Endothelial cell of umbilical vein (primary cell): ENCODE data around the gene NFATC2IP. TPM values are rescaled to one million over a fixed set of nuclear protein-coding genes. Genes with fewer than 3 reads are reported as not detected.
"Not testable (repeated sequence)": the region's sequence is repeated elsewhere in the genome, so short reads cannot be mapped to it uniquely, and the experiment has no call there.

Source experiments
- BruUV-seq: library from RNA; stranded (reverse); fragments of 400-500 nt; replicated peaks from 2 replicates; lab custom pipeline; 2021; lab: Mats Ljungman, UMichigan
- CTCF ChIA-PET: fragments of 300-600, 350-600 bp; sonication (Branson Sonifier 250); formaldehyde crosslinking; loops from one replicate; lab custom pipeline; 2021; ENCODE audit warnings: antibody characterized with exemption, inconsistent platforms; lab: Charles Lee
- POLR2A ChIA-PET: fragments of 300-600, 350-600 bp; sonication (Branson Sonifier 250); formaldehyde crosslinking; loops from one replicate; lab custom pipeline; 2021; ENCODE audit warnings: antibody characterized with exemption, inconsistent platforms; lab: Charles Lee
- DNase-seq: peaks from one replicate; pipeline ENCODE4 v3.0.0-alpha.2; 2011; ENCODE audit warnings: low read depth, low spot score
- FAIRE-seq: peaks from 2 replicates; lab custom pipeline; 2011; peaks lifted over from hg19 to GRCh38; lab: Jason Lieb, UNC
- H2AFZ ChIP-seq: 2 replicates; pipeline ENCODE4 v1.6.0; 2012; ENCODE audit warnings: low read depth, low read length, control low read depth, inconsistent platforms
- H3K27ac ChIP-seq: 2 replicates; pipeline ENCODE4 v1.5.1; 2011; ENCODE audit warnings: low read depth, mild to moderate bottlenecking, control low read depth, low read length, moderate library complexity; ENCODE audit not compliant: insufficient read depth
- H3K27me3 ChIP-seq, 2 experiments: 2 replicates each; pipeline versions ENCODE4 v1.6.0 to v1.6.1; 2011; ENCODE audit warnings: low read length in 2 of 2, mixed read lengths in 1 of 2; ENCODE audit not compliant: control insufficient read depth in 2 of 2, insufficient read depth in 2 of 2
- H3K36me3 ChIP-seq, 2 experiments: 2 replicates in 1 of 2; 3 replicates in 1 of 2; pipeline ENCODE4 v1.5.1; 2011; ENCODE audit warnings: low read length in 2 of 2, mild to moderate bottlenecking in 1 of 2, moderate library complexity in 1 of 2; ENCODE audit not compliant: control insufficient read depth in 2 of 2, insufficient read depth in 2 of 2; ENCODE audit errors: extremely low read depth in 1 of 2
- H3K4me1 ChIP-seq: 3 replicates; pipeline ENCODE4 v1.5.1; 2011; ENCODE audit warnings: mild to moderate bottlenecking, low read length; ENCODE audit not compliant: control insufficient read depth, insufficient read depth; ENCODE audit errors: extremely low read depth
- H3K4me2 ChIP-seq: 2 replicates; pipeline ENCODE4 v1.6.1; 2011; ENCODE audit warnings: low read length, control low read depth, mixed read lengths; ENCODE audit not compliant: insufficient read depth
- H3K4me3 ChIP-seq, 3 experiments: fragments of 200-600 bp in 1 of 3; sonication (generic), shearing (Covaris generic) in 1 of 3; replicated peaks in 1 of 3; 2 replicates each; pipeline ENCODE4 v1.5.1; 2011 to 2016; ENCODE audit warnings: control low read depth in 3 of 3, low read length in 3 of 3, mild to moderate bottlenecking in 2 of 3, inconsistent platforms in 1 of 3, low read depth in 1 of 3, moderate library complexity in 1 of 3; ENCODE audit not compliant: insufficient read depth in 1 of 3
- H3K79me2 ChIP-seq: 2 replicates; pipeline ENCODE4 v1.6.0; 2012; ENCODE audit warnings: low read length, inconsistent platforms; ENCODE audit not compliant: control insufficient read depth, insufficient read depth
- H3K9ac ChIP-seq: replicated peaks from 2 replicates; pipeline ENCODE3; 2011; ENCODE audit warnings: low read length, control low read depth; ENCODE audit not compliant: insufficient read depth; ENCODE audit errors: extremely low read depth
- H3K9me1 ChIP-seq: replicated peaks from 3 replicates; pipeline ENCODE4 v1.6.0; 2011; ENCODE audit warnings: mild to moderate bottlenecking, low read length; ENCODE audit not compliant: control insufficient read depth, insufficient read depth; ENCODE audit errors: extremely low read depth
- H3K9me3 ChIP-seq: replicated peaks from 2 replicates; pipeline ENCODE4 v1.5.1; 2012; ENCODE audit warnings: low read length, inconsistent platforms; ENCODE audit not compliant: control insufficient read depth, insufficient read depth
- H4K20me1 ChIP-seq: replicated peaks from 2 replicates; pipeline ENCODE3; 2011; ENCODE audit warnings: mild to moderate bottlenecking, low read length; ENCODE audit not compliant: control insufficient read depth, insufficient read depth; ENCODE audit errors: extremely low read depth
- CTCF ChIP-seq, 2 donors: IDR thresholded peaks; 1 replicate in 1 of 2; 2 replicates in 1 of 2; pipeline ENCODE4 v1.5.1; 2011; ENCODE audit warnings: low read length in 2 of 2, mild to moderate bottlenecking in 2 of 2, moderate library complexity in 2 of 2, control low read depth in 1 of 2, inconsistent platforms in 1 of 2, low read depth in 1 of 2; ENCODE audit not compliant: insufficient read depth in 1 of 2; ENCODE audit errors: extremely low read depth in 1 of 2
- EZH2 ChIP-seq: IDR thresholded peaks from 2 replicates; pipeline ENCODE4 v1.6.1; 2012; ENCODE audit warnings: borderline replicate concordance, low read depth, mild to moderate bottlenecking, moderate library complexity, low read length, inconsistent platforms; ENCODE audit not compliant: severe bottlenecking
- FOS ChIP-seq: IDR thresholded peaks from 2 replicates; pipeline ENCODE4 v1.6.1; 2011; ENCODE audit warnings: mild to moderate bottlenecking, low read length, moderate library complexity, borderline replicate concordance; ENCODE audit not compliant: insufficient read depth
- GATA2 ChIP-seq: IDR thresholded peaks from 2 replicates; pipeline ENCODE4 v1.7.0; 2011; ENCODE audit warnings: low read depth, mild to moderate bottlenecking, moderate library complexity, mixed read lengths, low read length; ENCODE audit not compliant: insufficient read length, insufficient read depth
- JUN ChIP-seq: IDR thresholded peaks from 2 replicates; pipeline ENCODE4 v1.6.1; 2011; ENCODE audit warnings: borderline replicate concordance, low read depth; ENCODE audit not compliant: insufficient read length, insufficient read depth
- MAX ChIP-seq: IDR thresholded peaks from 2 replicates; pipeline ENCODE4 v1.6.1; 2011; ENCODE audit not compliant: insufficient read depth, insufficient read length
- MYC ChIP-seq: IDR thresholded peaks from one replicate; pipeline ENCODE4 v1.6.1; 2011; ENCODE audit warnings: mild to moderate bottlenecking, low read depth, low read length
- POLR2A ChIP-seq: IDR thresholded peaks from 2 replicates; pipeline ENCODE4 v1.6.1; 2012; ENCODE audit warnings: low read depth, mild to moderate bottlenecking, control low read depth, low read length
- POLR2AphosphoS5 ChIP-seq: IDR thresholded peaks from 2 replicates; pipeline ENCODE4 v1.6.1; 2012; ENCODE audit warnings: low read depth, mild to moderate bottlenecking, control low read depth, low read length, moderate library complexity; ENCODE audit not compliant: insufficient read depth
- dilution Hi-C: fragments of 300-500 bp; cut with MboI; formaldehyde crosslinking; loops from one replicate; pipeline ENCODE4 v1.15.0; 2019; ENCODE audit warnings: low sequenced_read_pairs; ENCODE audit not compliant: extremely low pct_ligation_motif_present
- intact Hi-C: fragments of 100-400 bp; cut with micrococcal nuclease; formaldehyde crosslinking; loops from one replicate; pipeline ENCODE4 v1.10.0; 2022
- polyA plus RNA-seq, 4 experiments: library from polyadenylated mRNA; depleted of rRNA in 3 of 4; stranded (reverse) in 3 of 4; unstranded in 1 of 4; fragments of >200 nt; gene quantifications; 2 replicates each; pipeline versions ENCODE4 v1.2.1 to v1.2.3, GENCODE V29; 2011 to 2012; ENCODE audit warnings: missing spikeins in 1 of 4
- total RNA-seq: library from RNA; stranded (reverse); gene quantifications from 2 replicates; pipeline ENCODE4 v1.2.3, GENCODE V29; 2021

Gene NFATC2IP
- total and polyA plus RNA-seq, 2 donors (not counting 3 experiments of a cell fraction or from before 2014, with no cell fraction given), result 64.1 to 69.6 TPM

GRCh38 chr16:29000019-29000418 lies 49.3 kb downstream of the NFATC2IP start:
- Histone ChIP-seq H3K4me2 (no peak overlapping the region), H2AFZ (no peak overlapping the region), H3K9me3 (no peaks in the 10 kb centered on the region), H3K27ac (no peak overlapping the region), H3K4me1 (no peaks in the 10 kb centered on the region), H3K4me3 (no peak overlapping the region), H3K79me2 (no peaks in the 10 kb centered on the region), H4K20me1 (no peaks in the 10 kb centered on the region), H3K36me3 (no peaks in the 10 kb centered on the region), H3K9me1 (no peaks in the 10 kb centered on the region), H3K27me3 (no peaks in the 10 kb centered on the region), H3K9ac (no peak overlapping the region)
- CTCF ChIA-PET, result interaction anchor here (2.6 kb wide), 1 partner anchor 26 kb away, joined by 7 read pairs; no protein-coding TSS in a partner anchor
- no TSS peak for BruUV-seq
- POLR2A ChIA-PET, result interaction anchor here (0.5 kb wide), 1 partner anchor 11 kb away, joined by 3 read pairs; no protein-coding TSS in a partner anchor
- DNase-seq, result no peak
- dilution Hi-C loops (no loop called here), intact Hi-C loops (no loop called here)
- FAIRE-seq, result no peak
- TF ChIP-seq MYC (no peak), GATA2 (no peak), POLR2A (no peak), EZH2 (no peak), CTCF (IDR thresholded peaks at IDR 0.05; ENCODE audit: extremely low read depth in 1 of 2, insufficient read depth in 1 of 2, low read depth in 1 of 2, low read length in 2 of 2) (no peak), MAX (no peak), FOS (no peak), POLR2AphosphoS5 (no peak), JUN (no peak)

- FAIRE-seq, H3K4me1 ChIP-seq, H3K4me2 ChIP-seq, H4K20me1 ChIP-seq, H2AFZ ChIP-seq, H3K9ac ChIP-seq, intact Hi-C loops, H3K9me3 ChIP-seq, DNase-seq, POLR2A ChIA-PET, dilution Hi-C loops, BruUV-seq, H3K36me3 ChIP-seq, H3K27ac ChIP-seq, H3K9me1 ChIP-seq, CTCF ChIA-PET, H3K4me3 ChIP-seq, H3K27me3 ChIP-seq, H3K79me2 ChIP-seq: not testable (repeated sequence)
Observed at GRCh38 chr16:29004496-29005139, 53.9 kb downstream of the NFATC2IP start.
